ENCODE measurements around the gene CYP2D6.
"Not testable (repeated sequence)": the region's sequence is repeated elsewhere in the genome, so short reads cannot be mapped to it uniquely, and the experiment has no call there.

Gene CYP2D6

GRCh38 chr22:42132457-42132856 lies 1.8 kb upstream of the CYP2D6 start:
- no peak for DNase-seq (ENCODE audit: extremely low spot score)
- TF ChIP-seq CTCF (IDR thresholded peaks at IDR 0.05; ENCODE audit: control extremely low read depth, extremely low read depth, low read depth, missing control alignments), result no peak
- ChIA-PET POLR2A (no interaction called here), CTCF (interaction anchor here (1.7 kb wide), 1 partner anchor 16 kb away, joined by 4 read pairs; no protein-coding TSS in a partner anchor)

- TF ChIP-seq CTCF (IDR thresholded peaks at IDR 0.05; ENCODE audit: control extremely low read depth, extremely low read depth, low read depth, missing control alignments), result no peak
- DNase-seq (ENCODE audit: extremely low spot score), result no peak
- ChIA-PET POLR2A (no interaction called here), CTCF (interaction anchor here (0.8 to 1.0 kb wide), 2 partner anchors 19 to 40 kb away, joined by 3 read pairs; no protein-coding TSS in a partner anchor)
Measured at GRCh38 chr22:42131562-42131961, 952 bp upstream of the CYP2D6 start.

- POLR2A ChIA-PET; CTCF ChIA-PET; DNase-seq (ENCODE audit: extremely low spot score): not testable (repeated sequence)
Measured at GRCh38 chr22:42130182-42130581, 428 bp downstream of the CYP2D6 start.

GRCh38 chr22:42128776-42129694 lies 1.6 kb downstream of the CYP2D6 start:
- POLR2A ChIA-PET; DNase-seq (ENCODE audit: extremely low spot score): not testable (repeated sequence)
- CTCF ChIA-PET, result interaction anchor here (0.9 kb wide), 1 partner anchor 240 kb away, joined by 3 read pairs; no protein-coding TSS in a partner anchor

DNA sequence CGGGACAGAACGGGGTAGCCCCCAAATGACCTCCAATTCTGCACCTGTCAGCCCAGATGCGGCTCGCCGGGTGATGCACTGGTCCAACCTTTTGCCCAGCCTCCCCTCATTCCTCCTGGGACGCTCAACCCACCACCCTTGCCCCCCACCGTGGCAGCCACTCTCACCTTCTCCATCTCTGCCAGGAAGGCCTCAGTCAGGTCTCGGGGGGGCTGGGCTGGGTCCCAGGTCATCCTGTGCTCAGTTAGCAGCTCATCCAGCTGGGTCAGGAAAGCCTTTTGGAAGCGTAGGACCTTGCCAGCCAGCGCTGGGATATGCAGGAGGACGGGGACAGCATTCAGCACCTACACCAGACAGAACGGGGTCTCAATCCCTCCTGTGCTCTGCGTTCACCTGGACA lies 2.6 kb downstream of the CYP2D6 start:
- POLR2A ChIA-PET; DNase-seq (ENCODE audit: extremely low spot score); CTCF ChIA-PET: not testable (repeated sequence)

GRCh38 chr22:42127606-42128005 lies 3.0 kb downstream of the CYP2D6 start:
- POLR2A ChIA-PET, result no interaction called here
- CTCF ChIA-PET, result no interaction called here
- no peak for TF ChIP-seq CTCF (IDR thresholded peaks at IDR 0.05; ENCODE audit: control extremely low read depth, extremely low read depth, low read depth, missing control alignments)
- DNase-seq (ENCODE audit: extremely low spot score), result no peak

- POLR2A ChIA-PET, CTCF ChIA-PET: not testable (repeated sequence)
Measured at GRCh38 chr22:42123529-42123928, 7.1 kb downstream of the CYP2D6 start.

GRCh38 chr22:42120231-42121021 lies 10.2 kb downstream of the CYP2D6 start:
- POLR2A ChIA-PET, result not testable (repeated sequence)
- peak; percentile 51 for DNase-seq (ENCODE audit: extremely low spot score)
- CTCF ChIA-PET, result interaction anchor here (1.2 to 1.5 kb wide), 2 partner anchors 14 to 29 kb away, joined by 3 read pairs; no protein-coding TSS in a partner anchor

More at GRCh38 chr22:42123529-42123928, 7.1 kb downstream of the CYP2D6 start:
- not testable (repeated sequence) for DNase-seq (ENCODE audit: extremely low spot score)

GRCh38 chr22:42116848-42117424 lies 13.7 kb downstream of the CYP2D6 start:
- TF ChIP-seq CTCF (IDR thresholded peaks at IDR 0.05; ENCODE audit: control extremely low read depth, extremely low read depth, low read depth, missing control alignments), result no peak
- ChIA-PET CTCF (interaction anchor here (0.6 to 1.3 kb wide), 6 partner anchors 17 to 322 kb away, joined by 3 to 4 read pairs (median 3); partner anchors contain the start of genes NDUFA6 and SEPTIN3), POLR2A (no interaction called here)
- no peak for DNase-seq (ENCODE audit: extremely low spot score)

DNA sequence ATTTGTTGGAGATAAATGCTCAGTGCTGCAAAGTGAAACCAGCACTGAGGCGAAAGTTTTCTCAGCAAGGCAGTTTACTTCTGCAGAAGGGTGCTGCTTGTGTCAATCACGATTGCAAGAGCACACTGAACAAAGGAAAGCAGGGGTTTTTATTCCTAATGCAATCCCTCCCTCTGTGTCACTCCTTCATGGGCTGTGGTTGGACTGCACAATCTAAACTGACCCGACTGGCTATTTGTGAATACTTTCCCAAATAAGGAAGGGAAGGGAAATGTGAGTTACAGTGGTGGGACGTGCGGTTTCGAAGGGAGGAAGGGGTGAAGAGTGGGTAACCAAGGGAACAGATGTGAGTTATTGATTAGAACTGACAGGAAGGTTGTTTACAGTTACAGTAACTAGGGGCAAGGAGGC lies 15.2 kb downstream of the CYP2D6 start:
- POLR2A ChIA-PET; DNase-seq (ENCODE audit: extremely low spot score); CTCF ChIA-PET: not testable (repeated sequence)
